H9 (cell line): ENCODE measurements around the gene PEA15. TPM values are rescaled to one million over a fixed set of nuclear protein-coding genes. Genes with fewer than 3 reads are reported as not detected.

Source experiments
- DNase-seq: peaks from one replicate; pipeline ENCODE4 v3.0.0-alpha.2; 2017
- H2AFZ ChIP-seq: one replicate; pipeline ENCODE4 v1.6.1; 2013; ENCODE audit warnings: mild to moderate bottlenecking, low read length, control low read depth, moderate library complexity
- H2AK5ac ChIP-seq: 2 replicates; pipeline ENCODE4 v1.6.1; 2013; ENCODE audit warnings: low read length, control low read depth, mixed read lengths; ENCODE audit not compliant: insufficient read length
- H2BK120ac ChIP-seq: one replicate; pipeline ENCODE4 v1.6.1; 2013; ENCODE audit warnings: low read depth, mild to moderate bottlenecking, low read length, control low read depth, inconsistent platforms; ENCODE audit not compliant: poor library complexity, severe bottlenecking
- H2BK12ac ChIP-seq: 2 replicates; pipeline ENCODE4 v1.6.1; 2013; ENCODE audit warnings: low read length, control low read depth, mixed read lengths, low read depth; ENCODE audit not compliant: insufficient read length
- H2BK15ac ChIP-seq: 2 replicates; pipeline ENCODE4 v1.6.1; 2013; ENCODE audit warnings: low read depth, low read length, control low read depth
- H2BK20ac ChIP-seq: one replicate; pipeline ENCODE4 v1.6.1; 2013; ENCODE audit warnings: low read depth, mild to moderate bottlenecking, low read length, control low read depth, inconsistent platforms; ENCODE audit not compliant: poor library complexity, severe bottlenecking
- H2BK5ac ChIP-seq: 2 replicates; pipeline ENCODE4 v1.6.1; 2013; ENCODE audit warnings: low read length, control low read depth, mixed read lengths; ENCODE audit not compliant: insufficient read length
- H3K14ac ChIP-seq: 2 replicates; pipeline ENCODE4 v1.6.1; 2013; ENCODE audit warnings: low read length, control low read depth; ENCODE audit not compliant: insufficient read depth
- H3K18ac ChIP-seq: 2 replicates; pipeline ENCODE4 v1.6.1; 2013; ENCODE audit warnings: low read depth, mild to moderate bottlenecking, mixed read lengths, low read length, control low read depth; ENCODE audit not compliant: insufficient read length
- H3K23ac ChIP-seq: 2 replicates; pipeline ENCODE4 v1.6.1; 2013; ENCODE audit warnings: low read length, control low read depth, mixed read lengths, low read depth; ENCODE audit not compliant: insufficient read length
- H3K23me2 ChIP-seq: 2 replicates; pipeline ENCODE4 v1.6.1; 2013; ENCODE audit warnings: low read depth, mild to moderate bottlenecking, mixed read lengths, low read length, control low read depth; ENCODE audit not compliant: insufficient read length, poor library complexity, severe bottlenecking
- H3K27ac ChIP-seq: 2 replicates; pipeline ENCODE4 v1.5.1; 2013; ENCODE audit warnings: low read length, control low read depth, mixed read lengths, low read depth; ENCODE audit not compliant: insufficient read length
- H3K27me3 ChIP-seq: 2 replicates; pipeline ENCODE4 v1.6.1; 2013; ENCODE audit warnings: low read length, control low read depth, inconsistent platforms; ENCODE audit not compliant: insufficient read depth
- H3K4ac ChIP-seq: 2 replicates; pipeline ENCODE4 v1.6.1; 2013; ENCODE audit warnings: low read depth, mild to moderate bottlenecking, control low read depth, inconsistent platforms, low read length, moderate library complexity
- H3K4me1 ChIP-seq: 2 replicates; pipeline ENCODE4 v1.6.1; 2013; ENCODE audit warnings: low read length, control low read depth, inconsistent platforms; ENCODE audit not compliant: insufficient read depth
- H3K4me2 ChIP-seq: 2 replicates; pipeline ENCODE4 v1.6.1; 2013; ENCODE audit warnings: low read length, control low read depth, mixed read lengths; ENCODE audit not compliant: insufficient read length, insufficient read depth
- H3K56ac ChIP-seq: 2 replicates; pipeline ENCODE4 v1.6.1; 2013; ENCODE audit warnings: low read depth, mild to moderate bottlenecking, mixed read lengths, low read length, control low read depth; ENCODE audit not compliant: insufficient read length
- H3K79me1 ChIP-seq: 2 replicates; pipeline ENCODE4 v1.6.1; 2013; ENCODE audit warnings: low read depth, mild to moderate bottlenecking, moderate library complexity, low read length, control low read depth, inconsistent platforms; ENCODE audit not compliant: insufficient read depth, poor library complexity, severe bottlenecking
- H3K79me2 ChIP-seq: 2 replicates; pipeline ENCODE4 v1.6.1; 2013; ENCODE audit warnings: low read length, control low read depth, inconsistent platforms; ENCODE audit not compliant: insufficient read depth
- H3K9ac ChIP-seq: 2 replicates; pipeline ENCODE4 v1.6.1; 2013; ENCODE audit warnings: low read length, control low read depth, mixed read lengths; ENCODE audit not compliant: insufficient read length; ENCODE audit errors: extremely low read depth
- H3K9me3 ChIP-seq: one replicate; pipeline ENCODE4 v1.6.1; 2013; ENCODE audit warnings: low read depth, low read length, inconsistent platforms; ENCODE audit not compliant: control insufficient read depth
- H3T11ph ChIP-seq: one replicate; pipeline ENCODE4 v1.6.1; 2013; ENCODE audit warnings: mild to moderate bottlenecking, low read length, control low read depth, inconsistent platforms
- H4K20me1 ChIP-seq: one replicate; pipeline ENCODE4 v1.6.1; 2013; ENCODE audit not compliant: control insufficient read depth, insufficient read length, insufficient read depth
- H4K5ac ChIP-seq: 2 replicates; pipeline ENCODE4 v1.6.1; 2013; ENCODE audit warnings: low read depth, mild to moderate bottlenecking, mixed read lengths, low read length, control low read depth; ENCODE audit not compliant: insufficient read length
- H4K8ac ChIP-seq: replicated peaks from 2 replicates; pipeline ENCODE4 v1.6.1; 2013; ENCODE audit warnings: low read length, control low read depth, mixed read lengths, low read depth; ENCODE audit not compliant: insufficient read length
- H4K91ac ChIP-seq: 2 replicates; pipeline ENCODE4 v1.6.1; 2013; ENCODE audit warnings: low read depth, mild to moderate bottlenecking, moderate library complexity, mixed read lengths, low read length, control low read depth; ENCODE audit not compliant: insufficient read length
- H3K27ac Mint-ChIP-seq, 3 experiments: 2 replicates in 2 of 3; 3 replicates in 1 of 3; pipeline ENCODE4 v1.8.0; 2020 to 2021; ENCODE audit warnings: mixed read lengths in 3 of 3, mild to moderate bottlenecking in 1 of 3, moderate library complexity in 1 of 3
- H3K27me3 Mint-ChIP-seq: 2 replicates; pipeline ENCODE4 v1.8.0; 2021; ENCODE audit warnings: low read depth, mild to moderate bottlenecking, moderate library complexity, mixed read lengths
- H3K36me3 Mint-ChIP-seq, 3 experiments: 2 replicates in 2 of 3; 3 replicates in 1 of 3; pipeline ENCODE4 v1.8.0; 2020 to 2021; ENCODE audit warnings: low read depth in 3 of 3, mixed read lengths in 3 of 3; ENCODE audit not compliant: insufficient read depth in 1 of 3
- H3K4me1 Mint-ChIP-seq, 2 experiments: 2 replicates each; pipeline ENCODE4 v1.8.0; 2020; ENCODE audit warnings: mixed read lengths in 2 of 2
- H3K4me3 Mint-ChIP-seq, 2 experiments: 2 replicates in 1 of 2; 3 replicates in 1 of 2; pipeline ENCODE4 v1.8.0; 2020 to 2021; ENCODE audit warnings: mild to moderate bottlenecking in 2 of 2, mixed read lengths in 2 of 2, moderate library complexity in 1 of 2
- H3K9me3 Mint-ChIP-seq, 2 experiments: 2 replicates in 1 of 2; 3 replicates in 1 of 2; pipeline ENCODE4 v1.8.0; 2020; ENCODE audit warnings: mild to moderate bottlenecking in 2 of 2, mixed read lengths in 2 of 2, moderate library complexity in 1 of 2
- WGBS: extraction: QIAGEN DNeasy Blood & Tissue Kit; methylation state at CpG from one replicate; pipeline ENCODE4 v1.1.7; 2013; ENCODE audit warnings: missing lambda C conversion rate, low lambda C conversion rate, mixed read lengths; ENCODE audit not compliant: insufficient read length; ENCODE audit errors: extremely low coverage; 5-methylcytosine and 5-hydroxymethylcytosine counted together
- total RNA-seq: library from RNA; stranded (reverse); gene quantifications from 2 replicates; pipeline ENCODE4 v1.2.1, GENCODE V29; 2021
- TF ChIP-seq, protein P1 (sequence below): fragments of 200-600 bp; sonication (generic); conservative IDR thresholded peaks from 3 replicates; pipeline ENCODE4 v1.8.0; 2021; ENCODE audit warnings: antibody characterized with exemption, mild to moderate bottlenecking

The PEA15 gene
- total RNA-seq, 1 experiment from 2014 or later: 82.1 TPM

DNA sequence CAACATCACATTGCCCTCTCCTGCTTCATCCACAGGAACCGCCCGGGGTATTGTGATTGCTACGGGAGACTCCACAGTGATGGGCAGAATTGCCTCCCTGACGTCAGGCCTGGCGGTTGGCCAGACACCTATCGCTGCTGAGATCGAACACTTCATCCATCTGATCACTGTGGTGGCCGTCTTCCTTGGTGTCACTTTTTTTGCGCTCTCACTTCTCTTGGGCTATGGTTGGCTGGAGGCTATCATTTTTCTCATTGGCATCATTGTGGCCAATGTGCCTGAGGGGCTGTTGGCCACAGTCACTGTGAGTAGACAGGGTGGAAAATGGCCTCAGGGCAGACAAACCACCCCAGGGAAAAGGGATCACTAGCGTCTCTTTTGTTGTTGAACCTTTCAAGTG, 41.1 kb upstream of the PEA15 start:
- no peaks in the 10 kb centered on the region; a peak in 1 of 5 replicates for H3K9me3 Mint-ChIP-seq
- H2AK5ac ChIP-seq: no peak overlapping the region
- no peak overlapping the region for H2BK12ac ChIP-seq
- no peak overlapping the region; a peak in 1 of 7 replicates for H3K27ac Mint-ChIP-seq
- no peak overlapping the region for H3K27ac ChIP-seq
- WGBS: no CpG with 5 or more reads among the region's 10 CpGs
- H4K20me1 ChIP-seq: no peaks in the 10 kb centered on the region
- H3K56ac ChIP-seq: no peak overlapping the region
- H3K79me2 ChIP-seq: no peaks in the 10 kb centered on the region
- no peak overlapping the region for H2AFZ ChIP-seq
- H3K9ac ChIP-seq: no peak overlapping the region
- no peak overlapping the region for H3K23ac ChIP-seq
- H4K5ac ChIP-seq: no peak overlapping the region
- H2BK120ac ChIP-seq: no peak overlapping the region
- H3K79me1 ChIP-seq: no peaks in the 10 kb centered on the region
- no peak for DNase-seq
- no peak overlapping the region for H4K91ac ChIP-seq
- no peak overlapping the region for H3K18ac ChIP-seq
- no peaks in the 10 kb centered on the region for H3K9me3 ChIP-seq
- no peak overlapping the region for H3K4ac ChIP-seq
- H3T11ph ChIP-seq: no peak overlapping the region
- H2BK15ac ChIP-seq: no peak overlapping the region
- no peak overlapping the region for H2BK20ac ChIP-seq
- peaks cover 21 to 34% of the 10 kb centered on the region in 2 experiments for H3K4me1 Mint-ChIP-seq
- no peak overlapping the region for H3K4me3 Mint-ChIP-seq
- no peak overlapping the region for H4K8ac ChIP-seq
- peaks cover 34% of the 10 kb centered on the region for H3K27me3 Mint-ChIP-seq
- no peak overlapping the region for H3K14ac ChIP-seq
- H3K4me1 ChIP-seq: peaks cover 9% of the 10 kb centered on the region; the same call in 1 of the 2 replicates
- H2BK5ac ChIP-seq: no peak overlapping the region
- H3K36me3 Mint-ChIP-seq: no peaks in the 10 kb centered on the region
- TF ChIP-seq, protein P1, sequence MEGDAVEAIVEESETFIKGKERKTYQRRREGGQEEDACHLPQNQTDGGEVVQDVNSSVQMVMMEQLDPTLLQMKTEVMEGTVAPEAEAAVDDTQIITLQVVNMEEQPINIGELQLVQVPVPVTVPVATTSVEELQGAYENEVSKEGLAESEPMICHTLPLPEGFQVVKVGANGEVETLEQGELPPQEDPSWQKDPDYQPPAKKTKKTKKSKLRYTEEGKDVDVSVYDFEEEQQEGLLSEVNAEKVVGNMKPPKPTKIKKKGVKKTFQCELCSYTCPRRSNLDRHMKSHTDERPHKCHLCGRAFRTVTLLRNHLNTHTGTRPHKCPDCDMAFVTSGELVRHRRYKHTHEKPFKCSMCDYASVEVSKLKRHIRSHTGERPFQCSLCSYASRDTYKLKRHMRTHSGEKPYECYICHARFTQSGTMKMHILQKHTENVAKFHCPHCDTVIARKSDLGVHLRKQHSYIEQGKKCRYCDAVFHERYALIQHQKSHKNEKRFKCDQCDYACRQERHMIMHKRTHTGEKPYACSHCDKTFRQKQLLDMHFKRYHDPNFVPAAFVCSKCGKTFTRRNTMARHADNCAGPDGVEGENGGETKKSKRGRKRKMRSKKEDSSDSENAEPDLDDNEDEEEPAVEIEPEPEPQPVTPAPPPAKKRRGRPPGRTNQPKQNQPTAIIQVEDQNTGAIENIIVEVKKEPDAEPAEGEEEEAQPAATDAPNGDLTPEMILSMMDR: no peak
- H3K27me3 ChIP-seq: no peaks in the 10 kb centered on the region
- H3K4me2 ChIP-seq: no peak overlapping the region
- no peaks in the 10 kb centered on the region for H3K23me2 ChIP-seq
